ENCODE measurements around the gene NFXL1. TPM values are rescaled to one million over a fixed set of nuclear protein-coding genes. Genes with fewer than 3 reads are reported as not detected.

Gene NFXL1
- total RNA-seq, 1 donor from 2014 or later: 30.3 TPM

GRCh38 chr4:47860305-47860704 lies 54.1 kb downstream of the NFXL1 start:
- Mint-ChIP-seq H3K27me3 (ENCODE audit: low read depth) (no peaks in the 10 kb centered on the region), H3K27ac (no peak overlapping the region), H3K9me3 (no peaks in the 10 kb centered on the region), H3K36me3 (peaks cover 17% of the 10 kb centered on the region), H3K4me1 (no peaks in the 10 kb centered on the region), H3K4me3 (no peak overlapping the region)
- no peak for DNase-seq (ENCODE audit: low spot score in 2 of 2, unreplicated experiment in 2 of 2)
- TF ChIP-seq, protein P1, sequence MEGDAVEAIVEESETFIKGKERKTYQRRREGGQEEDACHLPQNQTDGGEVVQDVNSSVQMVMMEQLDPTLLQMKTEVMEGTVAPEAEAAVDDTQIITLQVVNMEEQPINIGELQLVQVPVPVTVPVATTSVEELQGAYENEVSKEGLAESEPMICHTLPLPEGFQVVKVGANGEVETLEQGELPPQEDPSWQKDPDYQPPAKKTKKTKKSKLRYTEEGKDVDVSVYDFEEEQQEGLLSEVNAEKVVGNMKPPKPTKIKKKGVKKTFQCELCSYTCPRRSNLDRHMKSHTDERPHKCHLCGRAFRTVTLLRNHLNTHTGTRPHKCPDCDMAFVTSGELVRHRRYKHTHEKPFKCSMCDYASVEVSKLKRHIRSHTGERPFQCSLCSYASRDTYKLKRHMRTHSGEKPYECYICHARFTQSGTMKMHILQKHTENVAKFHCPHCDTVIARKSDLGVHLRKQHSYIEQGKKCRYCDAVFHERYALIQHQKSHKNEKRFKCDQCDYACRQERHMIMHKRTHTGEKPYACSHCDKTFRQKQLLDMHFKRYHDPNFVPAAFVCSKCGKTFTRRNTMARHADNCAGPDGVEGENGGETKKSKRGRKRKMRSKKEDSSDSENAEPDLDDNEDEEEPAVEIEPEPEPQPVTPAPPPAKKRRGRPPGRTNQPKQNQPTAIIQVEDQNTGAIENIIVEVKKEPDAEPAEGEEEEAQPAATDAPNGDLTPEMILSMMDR (IDR thresholded peaks at IDR 0.05; ENCODE audit: unreplicated experiment): no peak

DNA sequence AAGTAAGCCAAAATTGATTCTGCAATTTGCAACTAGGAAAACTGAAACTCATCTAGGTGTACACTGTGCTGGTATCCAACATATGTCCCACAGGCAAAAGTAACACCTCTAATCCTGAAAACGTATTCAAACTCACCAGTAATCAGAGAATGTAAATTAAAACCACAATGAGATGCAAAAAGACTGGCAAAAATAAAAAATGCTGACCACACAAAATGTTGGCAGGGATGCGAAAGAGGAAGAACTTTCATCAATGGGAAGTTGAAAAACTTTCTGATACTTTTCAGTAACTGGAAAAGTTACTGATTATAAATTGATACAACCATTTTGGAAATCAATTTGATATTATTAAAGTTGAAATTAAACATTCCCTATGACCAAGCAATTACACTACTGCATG lies 56.4 kb downstream of the NFXL1 start:
- Mint-ChIP-seq H3K4me3 (no peak overlapping the region), H3K36me3 (peaks cover 33% of the 10 kb centered on the region), H3K27me3 (ENCODE audit: low read depth) (no peaks in the 10 kb centered on the region), H3K4me1 (no peaks in the 10 kb centered on the region), H3K9me3 (peaks cover 3% of the 10 kb centered on the region), H3K27ac (no peak overlapping the region)
- TF ChIP-seq, protein P1 (IDR thresholded peaks at IDR 0.05; ENCODE audit: unreplicated experiment): no peak
- no peak for DNase-seq (ENCODE audit: low spot score in 2 of 2, unreplicated experiment in 2 of 2)

GRCh38 chr4:47856713-47857112 lies 57.7 kb downstream of the NFXL1 start:
- Mint-ChIP-seq H3K4me3 (no peak overlapping the region), H3K9me3 (peaks cover 3% of the 10 kb centered on the region), H3K36me3 (peaks cover 29% of the 10 kb centered on the region), H3K27me3 (ENCODE audit: low read depth) (no peaks in the 10 kb centered on the region), H3K4me1 (peaks cover 3% of the 10 kb centered on the region), H3K27ac (no peak overlapping the region)
- no peak for DNase-seq (ENCODE audit: low spot score in 2 of 2, unreplicated experiment in 2 of 2)
- TF ChIP-seq, protein P1 (IDR thresholded peaks at IDR 0.05; ENCODE audit: unreplicated experiment): no peak

GRCh38 chr4:47855350-47855749 lies 59.0 kb downstream of the NFXL1 start:
- DNase-seq (ENCODE audit: low spot score in 2 of 2, unreplicated experiment in 2 of 2): no peak
- H3K4me3 Mint-ChIP-seq: no peak overlapping the region
- H3K36me3 Mint-ChIP-seq: peaks cover 32% of the 10 kb centered on the region
- H3K27me3 Mint-ChIP-seq (ENCODE audit: low read depth): no peaks in the 10 kb centered on the region
- H3K27ac Mint-ChIP-seq: no peak overlapping the region
- TF ChIP-seq, protein P1 (IDR thresholded peaks at IDR 0.05; ENCODE audit: unreplicated experiment): no peak
- H3K4me1 Mint-ChIP-seq: peaks cover 3% of the 10 kb centered on the region
- H3K9me3 Mint-ChIP-seq: peaks cover 3% of the 10 kb centered on the region

GRCh38 chr4:47852136-47852535 lies 62.2 kb downstream of the NFXL1 start:
- H3K27ac Mint-ChIP-seq: no peak overlapping the region
- TF ChIP-seq, protein P1 (IDR thresholded peaks at IDR 0.05; ENCODE audit: unreplicated experiment): no peak
- no peak for DNase-seq (ENCODE audit: low spot score in 2 of 2, unreplicated experiment in 2 of 2)
- H3K9me3 Mint-ChIP-seq: peaks cover 3% of the 10 kb centered on the region
- H3K4me1 Mint-ChIP-seq: peaks cover 3% of the 10 kb centered on the region
- H3K36me3 Mint-ChIP-seq: peaks cover 40% of the 10 kb centered on the region
- no peaks in the 10 kb centered on the region for H3K27me3 Mint-ChIP-seq (ENCODE audit: low read depth)
- no peak overlapping the region for H3K4me3 Mint-ChIP-seq

DNA sequence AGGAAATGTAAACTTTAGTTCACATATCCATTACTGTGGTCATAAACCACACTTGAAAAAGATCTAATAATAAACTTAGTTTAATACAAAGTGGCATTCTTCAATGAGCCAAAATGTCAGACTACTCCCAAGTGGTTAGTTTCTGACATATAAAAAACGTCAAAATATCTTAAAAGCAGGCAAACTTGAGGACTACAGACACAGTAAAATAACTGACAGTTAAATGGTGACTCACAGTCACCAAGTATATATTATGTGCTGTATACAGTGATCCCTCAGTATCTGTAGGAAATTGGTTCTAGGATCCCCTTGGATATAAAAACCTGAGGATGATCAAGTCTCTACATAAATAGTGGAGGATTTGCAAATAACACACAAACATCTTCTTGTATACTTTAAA lies 64.9 kb downstream of the NFXL1 start:
- Mint-ChIP-seq H3K27me3 (ENCODE audit: low read depth) (no peaks in the 10 kb centered on the region), H3K4me1 (peaks cover 3% of the 10 kb centered on the region), H3K36me3 (peaks cover 41% of the 10 kb centered on the region), H3K9me3 (peaks cover 3% of the 10 kb centered on the region), H3K27ac (no peak overlapping the region), H3K4me3 (no peak overlapping the region)
- TF ChIP-seq, protein P1 (IDR thresholded peaks at IDR 0.05; ENCODE audit: unreplicated experiment): no peak
- DNase-seq (ENCODE audit: low spot score in 2 of 2, unreplicated experiment in 2 of 2): no peak

All from mesothelial cell of epicardium (in vitro differentiated cells).